H9 (cell line): ENCODE results near the gene SGSM2. TPM values are rescaled to one million over a fixed set of nuclear protein-coding genes. Genes with fewer than 3 reads are reported as not detected.

ENCODE experiments used
- DNase-seq: peaks from one replicate; pipeline ENCODE4 v3.0.0-alpha.2; 2017
- H2AFZ ChIP-seq: one replicate; pipeline ENCODE4 v1.6.1; 2013; ENCODE audit warnings: mild to moderate bottlenecking, low read length, control low read depth, moderate library complexity
- H2AK5ac ChIP-seq: 2 replicates; pipeline ENCODE4 v1.6.1; 2013; ENCODE audit warnings: low read length, control low read depth, mixed read lengths; ENCODE audit not compliant: insufficient read length
- H2BK120ac ChIP-seq: one replicate; pipeline ENCODE4 v1.6.1; 2013; ENCODE audit warnings: low read depth, mild to moderate bottlenecking, low read length, control low read depth, inconsistent platforms; ENCODE audit not compliant: poor library complexity, severe bottlenecking
- H2BK12ac ChIP-seq: 2 replicates; pipeline ENCODE4 v1.6.1; 2013; ENCODE audit warnings: low read length, control low read depth, mixed read lengths, low read depth; ENCODE audit not compliant: insufficient read length
- H2BK15ac ChIP-seq: 2 replicates; pipeline ENCODE4 v1.6.1; 2013; ENCODE audit warnings: low read depth, low read length, control low read depth
- H2BK20ac ChIP-seq: one replicate; pipeline ENCODE4 v1.6.1; 2013; ENCODE audit warnings: low read depth, mild to moderate bottlenecking, low read length, control low read depth, inconsistent platforms; ENCODE audit not compliant: poor library complexity, severe bottlenecking
- H2BK5ac ChIP-seq: 2 replicates; pipeline ENCODE4 v1.6.1; 2013; ENCODE audit warnings: low read length, control low read depth, mixed read lengths; ENCODE audit not compliant: insufficient read length
- H3K14ac ChIP-seq: 2 replicates; pipeline ENCODE4 v1.6.1; 2013; ENCODE audit warnings: low read length, control low read depth; ENCODE audit not compliant: insufficient read depth
- H3K18ac ChIP-seq: 2 replicates; pipeline ENCODE4 v1.6.1; 2013; ENCODE audit warnings: low read depth, mild to moderate bottlenecking, mixed read lengths, low read length, control low read depth; ENCODE audit not compliant: insufficient read length
- H3K23ac ChIP-seq: 2 replicates; pipeline ENCODE4 v1.6.1; 2013; ENCODE audit warnings: low read length, control low read depth, mixed read lengths, low read depth; ENCODE audit not compliant: insufficient read length
- H3K23me2 ChIP-seq: 2 replicates; pipeline ENCODE4 v1.6.1; 2013; ENCODE audit warnings: low read depth, mild to moderate bottlenecking, mixed read lengths, low read length, control low read depth; ENCODE audit not compliant: insufficient read length, poor library complexity, severe bottlenecking
- H3K27ac ChIP-seq: 2 replicates; pipeline ENCODE4 v1.5.1; 2013; ENCODE audit warnings: low read length, control low read depth, mixed read lengths, low read depth; ENCODE audit not compliant: insufficient read length
- H3K27me3 ChIP-seq: 2 replicates; pipeline ENCODE4 v1.6.1; 2013; ENCODE audit warnings: low read length, control low read depth, inconsistent platforms; ENCODE audit not compliant: insufficient read depth
- H3K4ac ChIP-seq: 2 replicates; pipeline ENCODE4 v1.6.1; 2013; ENCODE audit warnings: low read depth, mild to moderate bottlenecking, control low read depth, inconsistent platforms, low read length, moderate library complexity
- H3K4me1 ChIP-seq: 2 replicates; pipeline ENCODE4 v1.6.1; 2013; ENCODE audit warnings: low read length, control low read depth, inconsistent platforms; ENCODE audit not compliant: insufficient read depth
- H3K4me2 ChIP-seq: 2 replicates; pipeline ENCODE4 v1.6.1; 2013; ENCODE audit warnings: low read length, control low read depth, mixed read lengths; ENCODE audit not compliant: insufficient read length, insufficient read depth
- H3K56ac ChIP-seq: 2 replicates; pipeline ENCODE4 v1.6.1; 2013; ENCODE audit warnings: low read depth, mild to moderate bottlenecking, mixed read lengths, low read length, control low read depth; ENCODE audit not compliant: insufficient read length
- H3K79me1 ChIP-seq: 2 replicates; pipeline ENCODE4 v1.6.1; 2013; ENCODE audit warnings: low read depth, mild to moderate bottlenecking, moderate library complexity, low read length, control low read depth, inconsistent platforms; ENCODE audit not compliant: insufficient read depth, poor library complexity, severe bottlenecking
- H3K79me2 ChIP-seq: 2 replicates; pipeline ENCODE4 v1.6.1; 2013; ENCODE audit warnings: low read length, control low read depth, inconsistent platforms; ENCODE audit not compliant: insufficient read depth
- H3K9ac ChIP-seq: 2 replicates; pipeline ENCODE4 v1.6.1; 2013; ENCODE audit warnings: low read length, control low read depth, mixed read lengths; ENCODE audit not compliant: insufficient read length; ENCODE audit errors: extremely low read depth
- H3K9me3 ChIP-seq: one replicate; pipeline ENCODE4 v1.6.1; 2013; ENCODE audit warnings: low read depth, low read length, inconsistent platforms; ENCODE audit not compliant: control insufficient read depth
- H3T11ph ChIP-seq: one replicate; pipeline ENCODE4 v1.6.1; 2013; ENCODE audit warnings: mild to moderate bottlenecking, low read length, control low read depth, inconsistent platforms
- H4K20me1 ChIP-seq: one replicate; pipeline ENCODE4 v1.6.1; 2013; ENCODE audit not compliant: control insufficient read depth, insufficient read length, insufficient read depth
- H4K5ac ChIP-seq: 2 replicates; pipeline ENCODE4 v1.6.1; 2013; ENCODE audit warnings: low read depth, mild to moderate bottlenecking, mixed read lengths, low read length, control low read depth; ENCODE audit not compliant: insufficient read length
- H4K8ac ChIP-seq: replicated peaks from 2 replicates; pipeline ENCODE4 v1.6.1; 2013; ENCODE audit warnings: low read length, control low read depth, mixed read lengths, low read depth; ENCODE audit not compliant: insufficient read length
- H4K91ac ChIP-seq: 2 replicates; pipeline ENCODE4 v1.6.1; 2013; ENCODE audit warnings: low read depth, mild to moderate bottlenecking, moderate library complexity, mixed read lengths, low read length, control low read depth; ENCODE audit not compliant: insufficient read length
- H3K27ac Mint-ChIP-seq, 3 experiments: 2 replicates in 2 of 3; 3 replicates in 1 of 3; pipeline ENCODE4 v1.8.0; 2020 to 2021; ENCODE audit warnings: mixed read lengths in 3 of 3, mild to moderate bottlenecking in 1 of 3, moderate library complexity in 1 of 3
- H3K27me3 Mint-ChIP-seq: 2 replicates; pipeline ENCODE4 v1.8.0; 2021; ENCODE audit warnings: low read depth, mild to moderate bottlenecking, moderate library complexity, mixed read lengths
- H3K36me3 Mint-ChIP-seq, 3 experiments: 2 replicates in 2 of 3; 3 replicates in 1 of 3; pipeline ENCODE4 v1.8.0; 2020 to 2021; ENCODE audit warnings: low read depth in 3 of 3, mixed read lengths in 3 of 3; ENCODE audit not compliant: insufficient read depth in 1 of 3
- H3K4me1 Mint-ChIP-seq, 2 experiments: 2 replicates each; pipeline ENCODE4 v1.8.0; 2020; ENCODE audit warnings: mixed read lengths in 2 of 2
- H3K4me3 Mint-ChIP-seq, 2 experiments: 2 replicates in 1 of 2; 3 replicates in 1 of 2; pipeline ENCODE4 v1.8.0; 2020 to 2021; ENCODE audit warnings: mild to moderate bottlenecking in 2 of 2, mixed read lengths in 2 of 2, moderate library complexity in 1 of 2
- H3K9me3 Mint-ChIP-seq, 2 experiments: 2 replicates in 1 of 2; 3 replicates in 1 of 2; pipeline ENCODE4 v1.8.0; 2020; ENCODE audit warnings: mild to moderate bottlenecking in 2 of 2, mixed read lengths in 2 of 2, moderate library complexity in 1 of 2
- WGBS: extraction: QIAGEN DNeasy Blood & Tissue Kit; methylation state at CpG from one replicate; pipeline ENCODE4 v1.1.7; 2013; ENCODE audit warnings: missing lambda C conversion rate, low lambda C conversion rate, mixed read lengths; ENCODE audit not compliant: insufficient read length; ENCODE audit errors: extremely low coverage; 5-methylcytosine and 5-hydroxymethylcytosine counted together
- total RNA-seq: library from RNA; stranded (reverse); gene quantifications from 2 replicates; pipeline ENCODE4 v1.2.1, GENCODE V29; 2021
- TF ChIP-seq, protein P1 (sequence below): fragments of 200-600 bp; sonication (generic); conservative IDR thresholded peaks from 3 replicates; pipeline ENCODE4 v1.8.0; 2021; ENCODE audit warnings: antibody characterized with exemption, mild to moderate bottlenecking

Gene SGSM2
- total RNA-seq, 1 experiment from 2014 or later, result 45.6 TPM

DNA sequence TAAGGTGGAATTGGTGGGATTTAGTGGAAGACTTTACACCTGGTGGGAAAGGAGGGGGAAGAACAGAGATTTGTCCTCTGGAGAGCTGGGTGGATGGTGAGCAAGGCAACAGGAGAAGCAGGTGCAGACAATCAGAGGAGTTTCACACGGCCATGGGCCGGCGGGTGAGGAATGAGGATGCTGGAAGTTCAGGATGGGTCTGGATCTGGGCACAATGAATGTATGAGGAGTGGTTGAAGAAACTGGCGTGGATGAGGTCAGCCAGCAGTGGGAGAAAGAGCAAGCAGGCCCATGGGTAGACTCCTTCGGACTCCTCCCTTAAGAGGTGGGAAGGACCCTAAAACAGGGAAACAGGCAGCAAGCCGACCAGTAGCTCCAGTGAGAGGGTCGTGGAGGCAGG lies 73.7 kb downstream of the SGSM2 start:
- Histone ChIP-seq H3K4me2 (no peak overlapping the region), H3K79me1 (no peaks in the 10 kb centered on the region), H4K20me1 (no peaks in the 10 kb centered on the region), H4K91ac (no peak overlapping the region), H3K27me3 (no peaks in the 10 kb centered on the region), H2BK20ac (no peak overlapping the region), H3K27ac (no peak overlapping the region), H3K56ac (no peak overlapping the region), H2AFZ (no peak overlapping the region), H3K23me2 (no peaks in the 10 kb centered on the region), H3T11ph (no peak overlapping the region), H3K23ac (no peak overlapping the region), H2BK12ac (no peak overlapping the region), H2BK15ac (no peak overlapping the region), H2BK120ac (no peak overlapping the region), H2BK5ac (no peak overlapping the region), H2AK5ac (no peak overlapping the region), H3K4me1 (no peaks in the 10 kb centered on the region), H3K79me2 (no peaks in the 10 kb centered on the region), H3K9ac (no peak overlapping the region), H3K9me3 (no peaks in the 10 kb centered on the region), H4K5ac (no peak overlapping the region), H3K4ac (no peak overlapping the region), H3K14ac (no peak overlapping the region), H3K18ac (no peak overlapping the region), H4K8ac (no peak overlapping the region)
- no peaks in the 10 kb centered on the region; the same call in 1 of the 2 replicates for H3K27me3 Mint-ChIP-seq
- H3K27ac Mint-ChIP-seq, result peak overlapping the region in 2 of 3 experiments; percentile 7 to 49; a peak in 3 of 7 replicates
- H3K9me3 Mint-ChIP-seq, result no peaks in the 10 kb centered on the region
- no peak for DNase-seq
- H3K36me3 Mint-ChIP-seq, result peaks cover 14 to 31% (median 28%) of the 10 kb centered on the region in 3 experiments
- TF ChIP-seq, protein P1, sequence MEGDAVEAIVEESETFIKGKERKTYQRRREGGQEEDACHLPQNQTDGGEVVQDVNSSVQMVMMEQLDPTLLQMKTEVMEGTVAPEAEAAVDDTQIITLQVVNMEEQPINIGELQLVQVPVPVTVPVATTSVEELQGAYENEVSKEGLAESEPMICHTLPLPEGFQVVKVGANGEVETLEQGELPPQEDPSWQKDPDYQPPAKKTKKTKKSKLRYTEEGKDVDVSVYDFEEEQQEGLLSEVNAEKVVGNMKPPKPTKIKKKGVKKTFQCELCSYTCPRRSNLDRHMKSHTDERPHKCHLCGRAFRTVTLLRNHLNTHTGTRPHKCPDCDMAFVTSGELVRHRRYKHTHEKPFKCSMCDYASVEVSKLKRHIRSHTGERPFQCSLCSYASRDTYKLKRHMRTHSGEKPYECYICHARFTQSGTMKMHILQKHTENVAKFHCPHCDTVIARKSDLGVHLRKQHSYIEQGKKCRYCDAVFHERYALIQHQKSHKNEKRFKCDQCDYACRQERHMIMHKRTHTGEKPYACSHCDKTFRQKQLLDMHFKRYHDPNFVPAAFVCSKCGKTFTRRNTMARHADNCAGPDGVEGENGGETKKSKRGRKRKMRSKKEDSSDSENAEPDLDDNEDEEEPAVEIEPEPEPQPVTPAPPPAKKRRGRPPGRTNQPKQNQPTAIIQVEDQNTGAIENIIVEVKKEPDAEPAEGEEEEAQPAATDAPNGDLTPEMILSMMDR, result no peak
- WGBS, result no CpG with 5 or more reads among the region's 7 CpGs
- no peak overlapping the region for H3K4me3 Mint-ChIP-seq
- peaks cover 3% of the 10 kb centered on the region in 2 experiments; a peak in 1 of 4 replicates for H3K4me1 Mint-ChIP-seq
